A673 (cell line): ENCODE data around the gene PPFIBP1. TPM values are rescaled to one million over a fixed set of nuclear protein-coding genes. Genes with fewer than 3 reads are reported as not detected.
A peak's percentile ranks its signal among the peaks of the same experiment; 100 is the strongest.

Experiments
- BruUV-seq: library from RNA; stranded (reverse); fragments of 400-500 nt; replicated peaks from 2 replicates; lab custom pipeline; 2021; lab: Mats Ljungman, UMichigan
- CTCF ChIA-PET: fragments of 300-600 bp; sonication (Branson Sonifier 250); formaldehyde crosslinking; loops from one replicate; lab custom pipeline; 2022; ENCODE audit warnings: antibody characterized with exemption; lab: Charles Lee
- POLR2A ChIA-PET: fragments of 300-600 bp; sonication (Branson Sonifier 250); formaldehyde crosslinking; loops from one replicate; lab custom pipeline; 2022; ENCODE audit warnings: antibody characterized with exemption; ENCODE audit not compliant: low non-redundant PET; lab: Charles Lee
- DNase-seq: peaks from one replicate; pipeline ENCODE4 v3.0.0-alpha.2; 2015; ENCODE audit warnings: low spot score
- H3K27ac ChIP-seq: fragments of 200-600 bp; sonication (generic); 2 replicates; pipeline ENCODE4 v1.5.1; 2016; ENCODE audit warnings: mixed run types, low read depth, mild to moderate bottlenecking, mixed read lengths, antibody characterized with exemption, low read length; ENCODE audit not compliant: poor library complexity, severe bottlenecking
- H3K27me3 ChIP-seq: fragments of 200-600 bp; sonication (generic); replicated peaks from 2 replicates; pipeline ENCODE4 v1.6.1; 2017; ENCODE audit warnings: mixed run types, low read depth, mild to moderate bottlenecking, mixed read lengths, antibody characterized with exemption, low read length; ENCODE audit not compliant: insufficient read depth, poor library complexity
- H3K36me3 ChIP-seq: fragments of 200-600 bp; sonication (generic); 2 replicates; pipeline ENCODE4 v1.6.1; 2016; ENCODE audit warnings: mixed run types, mild to moderate bottlenecking, mixed read lengths, antibody characterized with exemption, low read length; ENCODE audit not compliant: insufficient read depth, poor library complexity, severe bottlenecking
- H3K4me1 ChIP-seq: fragments of 200-600 bp; sonication (generic); 2 replicates; pipeline ENCODE4 v1.6.1; 2017; ENCODE audit warnings: mixed run types, mild to moderate bottlenecking, mixed read lengths, antibody characterized with exemption, low read length; ENCODE audit not compliant: insufficient read depth, poor library complexity, severe bottlenecking
- H3K4me3 ChIP-seq: fragments of 200-600 bp; sonication (generic); 2 replicates; pipeline ENCODE4 v1.5.1; 2016; ENCODE audit warnings: low read depth, mixed run types, mild to moderate bottlenecking, mixed read lengths, low read length; ENCODE audit not compliant: poor library complexity, severe bottlenecking
- H3K9me3 ChIP-seq: fragments of 200-600 bp; sonication (generic); 2 replicates; pipeline ENCODE4 v1.6.1; 2016; ENCODE audit warnings: mixed run types, low read depth, mild to moderate bottlenecking, mixed read lengths, antibody characterized with exemption, low read length; ENCODE audit not compliant: poor library complexity, severe bottlenecking
- EZH2 ChIP-seq: fragments of 200-600 bp; sonication (generic); IDR thresholded peaks from 2 replicates; pipeline ENCODE4 v1.6.1; 2017; ENCODE audit warnings: borderline replicate concordance, low read depth, mild to moderate bottlenecking, mixed read lengths, antibody characterized with exemption, low read length; ENCODE audit not compliant: poor library complexity, severe bottlenecking
- intact Hi-C: fragments of 100-400 bp; cut with micrococcal nuclease; formaldehyde crosslinking; loops from one replicate; pipeline ENCODE4 v1.10.0; 2022; ENCODE audit not compliant: unreplicated experiment
- total RNA-seq: library from RNA; stranded (reverse); gene quantifications from 2 replicates; pipeline ENCODE4 v1.2.3, GENCODE V29; 2021
- TF ChIP-seq, protein P1 (sequence below): fragments of 300-800, 200-600 bp; sonication (generic); conservative IDR thresholded peaks from 2 replicates; pipeline ENCODE4 v1.5.1; 2017; ENCODE audit warnings: low read depth, mild to moderate bottlenecking, antibody characterized with exemption, low read length, moderate library complexity, mixed read lengths

Gene PPFIBP1
- total RNA-seq, 1 experiment from 2014 or later = 41.2 TPM

DNA sequence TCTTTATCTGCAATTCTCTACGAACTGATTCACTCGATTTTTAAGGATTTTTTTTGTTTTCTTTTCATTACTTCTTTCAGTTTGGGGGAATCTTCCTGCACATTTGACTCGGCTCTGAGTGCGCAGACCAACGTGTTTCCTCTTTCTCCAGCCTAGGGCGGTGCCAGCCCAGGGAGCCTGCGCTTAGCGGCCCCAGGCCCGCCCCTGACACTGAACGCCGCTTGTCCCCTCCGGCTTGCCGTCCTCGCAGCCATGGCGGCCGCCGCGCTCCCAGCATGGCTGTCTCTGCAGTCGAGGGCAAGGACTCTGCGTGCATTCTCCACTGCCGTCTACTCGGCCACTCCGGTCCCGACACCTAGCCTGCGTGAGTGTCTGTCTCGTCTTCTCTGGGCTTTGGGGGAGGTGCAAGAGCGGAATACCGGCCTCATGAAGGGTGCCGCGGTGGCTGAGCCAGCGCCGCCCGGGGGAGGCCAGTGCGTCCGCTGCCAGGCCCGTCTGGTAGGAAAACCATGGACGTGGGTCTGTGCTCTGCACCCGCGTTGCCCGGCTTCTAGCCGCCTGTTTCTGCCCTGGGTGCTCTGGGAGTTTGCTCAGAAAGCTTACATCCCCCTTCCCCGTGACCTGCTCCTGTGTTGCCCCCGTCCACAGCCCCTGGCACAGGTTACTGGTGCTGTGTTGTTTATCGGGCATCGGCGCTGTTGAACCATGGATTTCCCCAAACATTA, 186.7 kb downstream of the PPFIBP1 start, which contains the start of gene MRPS35:
Gene MRPS35 (plus strand): TSS at position 241 of the 725 bp plus-strand sequence. CDS start 12 bp downstream, at position 253.
- peak within 1 kb of the TSS; percentile 83 for H3K27ac ChIP-seq
- ChIA-PET POLR2A (no interaction called here), CTCF (no interaction called here)
- peak; percentile 93 for DNase-seq
- H3K36me3 ChIP-seq = peaks cover 2% of the 10 kb centered on the region
- H3K4me1 ChIP-seq = peaks cover 6% of the 10 kb centered on the region
- H3K27me3 ChIP-seq = no peaks in the 10 kb centered on the region
- no peaks in the 10 kb centered on the region for H3K9me3 ChIP-seq
- no TSS peak for BruUV-seq
- H3K4me3 ChIP-seq = peak within 1 kb of the TSS; percentile 78
- intact Hi-C loops = no loop called here
- TF ChIP-seq, protein P1, sequence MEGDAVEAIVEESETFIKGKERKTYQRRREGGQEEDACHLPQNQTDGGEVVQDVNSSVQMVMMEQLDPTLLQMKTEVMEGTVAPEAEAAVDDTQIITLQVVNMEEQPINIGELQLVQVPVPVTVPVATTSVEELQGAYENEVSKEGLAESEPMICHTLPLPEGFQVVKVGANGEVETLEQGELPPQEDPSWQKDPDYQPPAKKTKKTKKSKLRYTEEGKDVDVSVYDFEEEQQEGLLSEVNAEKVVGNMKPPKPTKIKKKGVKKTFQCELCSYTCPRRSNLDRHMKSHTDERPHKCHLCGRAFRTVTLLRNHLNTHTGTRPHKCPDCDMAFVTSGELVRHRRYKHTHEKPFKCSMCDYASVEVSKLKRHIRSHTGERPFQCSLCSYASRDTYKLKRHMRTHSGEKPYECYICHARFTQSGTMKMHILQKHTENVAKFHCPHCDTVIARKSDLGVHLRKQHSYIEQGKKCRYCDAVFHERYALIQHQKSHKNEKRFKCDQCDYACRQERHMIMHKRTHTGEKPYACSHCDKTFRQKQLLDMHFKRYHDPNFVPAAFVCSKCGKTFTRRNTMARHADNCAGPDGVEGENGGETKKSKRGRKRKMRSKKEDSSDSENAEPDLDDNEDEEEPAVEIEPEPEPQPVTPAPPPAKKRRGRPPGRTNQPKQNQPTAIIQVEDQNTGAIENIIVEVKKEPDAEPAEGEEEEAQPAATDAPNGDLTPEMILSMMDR = no peak
- TF ChIP-seq EZH2 = no peak

DNA sequence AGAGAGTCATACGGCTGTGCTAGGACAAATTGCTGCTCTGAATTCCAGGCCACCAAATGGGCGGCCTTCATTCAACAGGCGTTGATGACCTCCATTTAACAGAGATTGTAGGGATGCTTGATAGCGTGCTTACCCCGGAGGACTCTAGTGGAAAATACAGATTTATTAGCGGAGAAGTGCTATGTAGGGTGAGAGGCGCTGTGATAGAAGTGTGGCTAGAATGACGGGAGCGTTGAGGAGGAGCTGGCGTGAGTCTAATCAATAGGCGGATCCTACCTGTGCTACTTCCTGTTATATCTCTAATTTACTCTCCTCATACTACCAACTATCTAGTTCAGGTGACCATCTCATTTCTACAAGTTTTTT, 187.3 kb downstream of the PPFIBP1 start:
- ChIA-PET CTCF (no interaction called here), POLR2A (no interaction called here)
- intact Hi-C loops = no loop called here

DNA sequence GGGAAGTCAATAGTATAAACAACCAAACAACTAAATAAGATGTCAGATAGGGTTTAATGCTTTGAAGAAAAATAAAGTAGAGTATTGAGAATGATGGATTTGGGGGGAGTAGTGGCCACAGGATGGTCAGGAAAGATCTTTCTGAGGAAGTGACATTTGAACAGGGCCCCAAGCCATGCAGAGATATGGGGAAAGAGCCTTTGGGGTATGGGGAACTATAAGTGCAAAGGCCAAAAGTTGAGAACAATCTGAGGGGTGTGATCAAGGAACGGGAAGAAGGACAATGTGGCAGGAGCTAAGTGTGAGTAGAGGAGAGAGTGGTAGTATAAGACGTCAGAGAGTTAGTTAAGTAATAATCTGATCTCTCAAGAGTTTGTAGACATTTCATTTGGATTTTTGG, 188.0 kb downstream of the PPFIBP1 start:
- CTCF ChIA-PET = no interaction called here

More for the DNA sequence above, 187.3 kb downstream of the PPFIBP1 start:
- Histone ChIP-seq H3K4me3 (peak overlapping the region; percentile 78), H3K4me1 (peaks cover 6% of the 10 kb centered on the region), H3K27me3 (no peaks in the 10 kb centered on the region), H3K36me3 (peaks cover 5% of the 10 kb centered on the region), H3K27ac (peak overlapping the region; percentile 83), H3K9me3 (no peaks in the 10 kb centered on the region)
- no TSS peak for BruUV-seq
- no peak for DNase-seq
- TF ChIP-seq EZH2 = no peak
- TF ChIP-seq, protein P1 = no peak

More for the DNA sequence above, 188.0 kb downstream of the PPFIBP1 start:
- Histone ChIP-seq H3K4me3 (peak overlapping the region; percentile 78), H3K36me3 (peaks cover 12% of the 10 kb centered on the region), H3K27me3 (no peaks in the 10 kb centered on the region), H3K27ac (no peak overlapping the region), H3K9me3 (no peaks in the 10 kb centered on the region), H3K4me1 (peaks cover 6% of the 10 kb centered on the region)
- no peak for TF ChIP-seq EZH2
- TF ChIP-seq, protein P1 = no peak
- POLR2A ChIA-PET = no interaction called here
- intact Hi-C loops = no loop called here
- DNase-seq = no peak
- no TSS peak for BruUV-seq
